G401.6 (cell line): ENCODE data around the gene OSBPL8.
"Not testable (repeated sequence)": the region's sequence is repeated elsewhere in the genome, so short reads cannot be mapped to it uniquely, and the experiment has no call there.

ENCODE experiments used
- FAIRE-seq: peaks from 2 replicates; lab custom pipeline; 2012; peaks lifted over from hg19 to GRCh38; lab: Jason Lieb, UNC

Gene OSBPL8

DNA sequence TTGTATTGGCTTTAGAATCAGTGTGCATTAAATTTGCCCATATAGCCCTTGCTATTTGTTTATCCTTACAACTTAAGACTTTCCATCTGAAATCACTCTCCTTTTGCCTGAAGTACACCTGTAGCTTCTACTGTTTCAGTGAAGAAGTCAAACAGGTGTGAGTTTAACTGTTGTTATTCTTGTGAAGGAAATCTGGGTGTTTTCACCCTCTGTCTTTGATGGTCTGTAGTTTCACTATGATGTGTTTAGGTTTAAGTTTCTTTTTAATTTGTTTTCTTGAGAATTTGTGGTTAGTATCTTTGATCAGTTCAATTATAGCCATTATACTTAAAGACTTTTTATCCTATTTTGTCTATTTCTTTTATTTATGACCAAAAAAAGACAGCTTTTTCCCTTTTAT, 142.5 kb downstream of the OSBPL8 start:
- FAIRE-seq: no peak

DNA sequence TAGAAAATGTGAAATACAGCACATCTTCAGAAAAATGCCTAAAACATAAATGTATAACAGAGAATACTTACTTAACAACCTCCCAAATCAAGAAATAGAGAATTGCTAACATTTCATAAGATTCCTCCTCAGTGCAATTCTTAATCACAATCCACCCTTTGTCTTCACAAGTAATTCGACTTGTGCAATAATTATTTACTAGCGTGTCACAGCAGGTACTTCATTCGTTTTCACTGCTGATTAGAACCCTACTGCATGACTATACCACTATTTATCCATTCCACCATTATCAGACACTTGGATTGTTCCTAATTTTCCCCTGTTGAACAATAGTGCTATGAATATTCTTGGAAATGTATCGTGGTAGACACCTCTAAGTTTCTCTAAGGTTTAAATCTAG, 146.4 kb downstream of the OSBPL8 start:
- no peak for FAIRE-seq

DNA sequence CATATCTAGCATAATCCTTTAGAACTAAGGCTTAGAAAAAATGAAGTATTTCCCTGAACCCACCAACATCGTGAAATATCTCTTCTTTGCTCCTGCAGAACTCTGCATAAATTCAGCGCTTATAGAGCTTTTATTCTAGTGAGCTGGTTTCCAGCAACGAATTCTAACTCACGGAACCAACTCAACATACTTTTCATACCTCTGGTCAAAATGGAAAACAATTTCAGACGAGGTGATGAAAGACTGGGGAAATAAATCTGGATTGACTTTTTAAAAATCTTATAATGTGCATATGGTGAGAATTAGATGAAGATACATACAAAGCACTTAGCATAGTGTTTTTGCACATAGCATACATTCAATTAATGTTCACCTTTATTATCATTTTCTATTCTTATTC, 148.8 kb downstream of the OSBPL8 start:
- no peak for FAIRE-seq

DNA sequence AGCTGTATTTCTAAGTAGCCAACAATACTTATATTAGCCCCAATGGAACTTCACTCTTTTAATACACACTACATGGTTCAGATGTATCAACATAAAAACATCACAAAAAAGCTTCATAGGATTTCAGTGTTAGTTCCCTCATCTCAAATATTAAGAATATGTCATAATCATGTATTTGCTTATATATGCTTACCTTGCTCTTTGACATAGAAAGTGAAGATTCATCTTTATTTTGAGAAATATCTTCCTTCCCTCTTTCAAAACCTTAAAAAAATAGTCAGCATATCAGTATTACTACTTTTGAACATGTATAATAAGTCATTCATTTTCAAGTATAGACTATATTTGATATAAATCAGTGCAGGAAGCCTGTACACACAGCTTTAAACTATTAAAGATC, 149.2 kb downstream of the OSBPL8 start:
- FAIRE-seq: no peak

DNA sequence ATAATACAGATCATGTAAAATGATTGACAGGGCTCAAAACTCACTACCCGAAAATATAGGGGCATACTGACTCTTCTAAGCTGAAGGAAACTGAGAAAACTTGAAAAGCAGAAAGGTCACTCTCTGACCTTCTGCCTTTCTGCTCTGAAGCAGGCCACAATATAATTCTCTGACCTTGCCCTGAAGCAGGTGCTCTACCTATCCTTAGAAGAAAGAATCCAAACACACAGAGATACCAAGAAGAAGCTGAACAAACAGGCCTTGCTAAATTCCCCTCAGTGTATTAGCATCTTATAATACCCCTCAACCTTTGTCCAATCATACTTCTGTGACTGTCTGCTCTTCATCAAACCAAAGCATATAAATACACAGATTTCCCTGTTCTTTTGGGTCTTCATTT, 150.5 kb downstream of the OSBPL8 start:
- FAIRE-seq: no peak

DNA sequence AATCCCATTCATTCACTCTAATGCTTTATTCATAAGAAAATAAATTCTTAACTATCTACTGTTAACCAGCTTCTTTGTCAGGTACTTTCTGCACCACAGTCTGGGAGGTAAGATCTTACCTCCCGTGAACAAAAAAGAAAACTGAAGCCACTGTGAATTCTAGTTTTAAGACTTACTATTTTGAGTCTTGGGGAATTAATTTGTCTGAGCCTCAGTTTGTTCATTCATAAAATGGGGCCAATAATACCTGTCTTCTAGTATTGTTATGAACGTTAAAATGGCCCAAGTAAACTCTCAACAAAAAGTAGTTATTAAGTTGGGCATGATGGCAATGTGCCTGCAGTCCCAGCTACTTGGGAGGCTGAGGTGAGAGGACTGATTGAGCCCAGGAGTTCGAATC, 151.9 kb downstream of the OSBPL8 start:
- no peak for FAIRE-seq

DNA sequence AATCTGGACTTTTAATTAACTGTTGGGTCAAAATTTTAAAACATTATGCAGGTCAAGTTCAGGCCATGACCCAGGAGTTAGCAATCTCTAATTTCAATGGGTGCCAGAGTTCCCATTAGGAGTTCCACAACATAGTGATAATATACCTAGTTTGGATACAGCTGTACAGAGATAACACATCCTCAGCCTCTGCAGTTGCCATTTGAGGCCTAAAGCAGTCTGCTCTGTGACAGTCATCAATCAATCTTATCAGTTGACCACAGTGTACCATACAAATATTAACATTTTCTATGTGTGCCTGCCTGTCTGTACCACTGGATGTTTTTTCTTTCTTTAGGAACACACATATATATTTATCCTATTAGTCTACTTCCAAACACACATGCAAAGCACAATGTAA, 157.3 kb downstream of the OSBPL8 start:
- no peak for FAIRE-seq

DNA sequence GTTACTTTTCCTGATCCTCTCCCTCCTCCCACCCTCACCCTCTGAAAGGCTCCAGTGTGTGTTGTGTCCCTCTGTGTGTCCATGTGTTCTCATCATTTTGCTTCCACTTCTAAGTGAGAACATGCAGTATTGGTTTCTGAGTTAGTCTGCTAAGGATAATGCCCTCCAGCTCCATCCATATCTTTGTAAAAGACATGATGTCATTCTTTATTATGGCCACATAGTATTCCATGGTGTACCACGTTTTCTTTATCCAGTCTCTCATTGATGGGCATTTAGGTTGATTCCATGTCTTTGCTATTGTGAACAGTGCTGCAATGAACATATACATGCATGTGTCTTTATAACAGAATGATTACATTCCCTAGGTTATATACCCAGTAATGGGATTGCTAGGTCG, 159.4 kb downstream of the OSBPL8 start:
- no peak for FAIRE-seq

DNA sequence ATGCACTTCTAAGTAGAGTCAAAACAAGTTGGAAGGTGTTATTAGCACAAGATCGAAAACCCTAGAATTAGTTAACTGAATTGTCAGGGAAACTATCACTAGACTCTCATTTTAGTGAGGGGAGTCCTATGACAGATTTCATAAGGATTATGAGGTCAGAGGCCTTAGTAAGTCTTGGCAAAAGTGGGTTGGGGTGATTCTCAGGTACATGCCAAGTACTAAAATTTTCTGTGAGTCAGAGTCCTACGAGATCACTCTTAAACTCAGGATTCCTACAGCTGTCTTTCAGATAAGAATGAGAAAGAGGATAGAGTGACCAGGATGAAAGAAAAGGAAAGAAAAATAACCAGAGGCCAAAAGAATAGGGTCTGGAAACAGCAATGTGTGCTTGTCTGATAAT, 160.5 kb downstream of the OSBPL8 start:
- no peak for FAIRE-seq

DNA sequence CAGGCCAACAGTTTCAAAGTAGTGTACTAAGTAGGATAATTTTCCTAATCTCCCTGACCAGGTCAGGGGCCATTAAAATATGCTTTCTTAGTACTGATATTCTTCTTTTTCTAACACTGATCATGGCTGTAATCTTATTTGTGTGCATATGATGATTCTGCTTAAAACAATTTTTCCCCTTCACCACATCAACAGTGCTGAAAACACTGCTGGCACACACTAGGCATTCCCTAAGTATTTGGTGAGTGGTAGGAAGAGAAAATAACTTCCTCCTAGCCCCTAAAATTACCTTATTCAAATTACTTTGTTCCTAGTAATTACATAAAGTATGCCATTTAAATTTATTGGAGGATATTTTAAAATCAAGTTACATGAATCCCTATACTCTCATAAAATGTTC, 161.5 kb downstream of the OSBPL8 start:
- no peak for FAIRE-seq

DNA sequence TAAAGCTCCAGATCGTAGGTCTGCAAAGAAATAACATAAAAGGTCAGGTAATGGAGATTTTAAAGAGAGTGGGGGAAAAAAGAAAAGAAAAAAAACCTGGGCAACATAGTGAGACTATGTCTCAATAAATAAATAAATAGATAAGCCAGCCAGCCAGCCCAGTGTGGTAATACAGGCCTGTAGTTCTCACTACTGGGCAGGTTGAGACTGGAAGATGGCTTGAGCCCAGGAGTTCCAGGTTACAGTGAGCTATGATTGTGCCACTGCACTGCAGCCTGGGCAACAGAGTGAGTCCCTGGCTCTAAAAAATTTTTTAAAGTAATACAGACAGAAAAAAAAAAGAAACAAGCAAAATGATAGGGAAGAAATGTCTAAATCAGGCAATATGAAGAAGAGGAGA, 168.1 kb downstream of the OSBPL8 start:
- FAIRE-seq: no peak

DNA sequence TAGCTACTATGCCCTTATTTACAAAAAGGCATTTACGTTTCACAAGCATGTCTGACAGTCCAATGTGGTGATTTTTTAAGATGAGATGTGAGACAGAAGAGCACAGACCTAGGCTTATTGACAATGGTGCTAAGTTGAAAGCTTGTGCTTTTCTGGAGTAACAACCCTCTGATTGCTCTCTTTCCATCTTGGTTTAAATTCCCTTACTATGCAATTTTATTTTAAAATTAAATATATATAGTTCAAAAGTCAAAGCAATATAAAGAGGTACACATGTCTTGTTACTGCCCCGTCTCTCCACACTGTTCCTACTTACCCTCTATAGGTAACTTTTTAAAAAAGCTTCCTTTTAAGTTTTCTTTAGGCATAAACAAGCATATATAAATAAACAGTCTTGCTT, 172.0 kb downstream of the OSBPL8 start:
- FAIRE-seq: no peak

DNA sequence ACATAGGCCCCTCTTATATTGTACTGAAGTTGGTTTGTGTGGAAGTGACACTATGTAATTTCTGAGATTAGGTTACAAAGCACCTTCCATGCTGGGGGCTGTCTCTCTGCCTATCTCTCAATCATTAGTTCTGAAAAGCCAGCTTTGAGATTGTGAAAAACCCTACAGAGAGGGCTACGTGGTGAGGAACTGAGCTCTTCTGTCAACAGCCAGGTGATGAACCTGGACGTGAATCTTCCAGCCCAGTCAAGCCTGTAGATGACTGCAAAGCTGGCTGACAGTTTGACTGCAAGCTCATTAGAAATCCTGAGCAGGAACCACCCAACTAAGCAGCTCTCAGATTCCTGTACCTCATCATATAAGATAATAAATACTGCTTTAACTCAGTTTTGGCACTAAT, 175.0 kb downstream of the OSBPL8 start:
- FAIRE-seq: no peak

DNA sequence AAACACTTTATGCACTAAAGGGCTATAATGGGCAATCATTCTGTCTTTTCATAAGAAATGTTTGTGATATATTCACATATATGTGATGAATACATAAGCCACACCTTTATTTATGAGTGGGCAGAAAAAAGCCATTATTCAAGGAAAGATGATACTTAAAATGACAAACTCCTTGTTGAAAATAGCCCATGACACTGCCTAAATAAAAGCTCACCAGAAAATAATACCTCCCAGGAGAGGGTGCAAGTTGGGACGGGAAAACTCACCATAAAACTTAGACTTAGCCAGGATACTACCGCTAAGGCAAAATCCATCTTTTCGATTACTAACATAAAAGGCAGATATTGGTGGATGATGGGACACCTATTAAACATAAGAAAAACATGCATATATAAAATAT, 175.6 kb downstream of the OSBPL8 start:
- no peak for FAIRE-seq

DNA sequence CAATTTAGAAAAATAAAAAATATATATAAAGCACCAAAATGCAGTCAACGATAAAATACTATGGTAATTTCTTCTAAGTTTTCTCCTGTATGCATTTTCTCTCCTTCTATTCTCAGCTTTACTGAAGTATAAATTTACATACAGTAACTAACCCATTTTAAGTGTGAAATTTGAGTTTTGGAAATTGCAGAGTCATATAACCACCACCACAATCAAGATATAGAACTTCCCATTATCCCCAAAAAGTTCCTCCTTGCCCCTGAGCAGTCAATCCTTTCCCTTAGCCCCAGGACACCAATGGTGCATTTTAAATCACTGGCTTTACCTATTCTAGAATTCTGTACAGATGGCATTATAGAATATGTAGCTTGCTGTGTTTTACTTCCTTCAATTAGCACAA, 180.3 kb downstream of the OSBPL8 start:
- FAIRE-seq: no peak

DNA sequence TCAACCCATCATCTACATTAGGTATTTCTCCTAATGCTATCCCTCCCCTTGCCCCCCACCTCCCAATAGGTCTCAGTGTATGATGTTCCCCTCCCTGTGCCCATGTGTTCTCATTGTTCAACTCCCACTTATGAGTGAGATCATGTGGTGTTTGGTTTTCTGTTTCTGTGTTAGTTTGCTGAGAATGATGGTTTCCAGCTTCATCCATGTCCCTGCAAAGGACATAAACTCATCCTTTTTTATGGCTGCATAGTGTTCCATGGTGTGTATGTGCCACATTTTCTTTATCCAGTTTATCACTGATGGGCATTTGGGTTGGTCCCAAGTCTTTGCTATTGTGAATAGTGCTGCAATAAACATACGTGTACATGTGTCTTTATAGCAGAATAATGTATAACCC, 182.7 kb downstream of the OSBPL8 start:
- FAIRE-seq: not testable (repeated sequence)

DNA sequence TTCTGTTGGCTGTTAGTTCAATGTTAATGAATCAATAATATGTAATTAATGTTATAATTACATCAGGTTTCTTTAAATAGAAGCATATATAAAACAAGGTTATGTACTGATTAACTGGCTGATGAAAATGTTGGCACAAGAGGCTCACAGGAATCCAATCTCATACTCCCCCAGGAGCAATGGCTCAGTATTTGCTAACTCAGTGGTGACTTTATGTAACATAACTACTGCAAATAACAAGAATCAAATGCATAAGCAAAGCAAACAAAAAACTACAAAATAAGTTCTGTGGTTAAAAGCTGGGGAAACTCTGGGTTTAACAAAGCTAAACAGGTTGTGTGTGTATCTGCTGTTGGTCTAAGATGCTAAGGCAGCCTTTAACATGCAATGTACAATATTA, 183.6 kb downstream of the OSBPL8 start:
- no peak for FAIRE-seq

DNA sequence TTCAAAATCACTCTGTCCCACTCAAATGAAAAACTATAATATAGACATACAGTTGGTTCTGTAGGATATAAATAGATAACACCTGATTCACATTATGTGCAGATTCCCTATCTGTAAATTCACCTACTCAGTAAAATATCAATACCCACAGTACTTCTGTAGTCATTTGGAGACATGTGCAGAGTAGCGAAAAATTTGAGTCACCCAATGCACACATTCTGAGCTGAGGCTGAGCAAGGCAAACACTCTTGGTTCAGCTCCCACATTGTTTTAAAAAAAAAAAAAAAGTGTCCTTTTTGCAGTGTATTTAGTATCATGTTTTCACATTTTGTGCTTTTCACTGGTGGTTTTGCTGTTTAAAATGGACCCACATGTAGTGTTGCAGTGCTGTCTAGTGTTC, 184.1 kb downstream of the OSBPL8 start:
- no peak for FAIRE-seq

DNA sequence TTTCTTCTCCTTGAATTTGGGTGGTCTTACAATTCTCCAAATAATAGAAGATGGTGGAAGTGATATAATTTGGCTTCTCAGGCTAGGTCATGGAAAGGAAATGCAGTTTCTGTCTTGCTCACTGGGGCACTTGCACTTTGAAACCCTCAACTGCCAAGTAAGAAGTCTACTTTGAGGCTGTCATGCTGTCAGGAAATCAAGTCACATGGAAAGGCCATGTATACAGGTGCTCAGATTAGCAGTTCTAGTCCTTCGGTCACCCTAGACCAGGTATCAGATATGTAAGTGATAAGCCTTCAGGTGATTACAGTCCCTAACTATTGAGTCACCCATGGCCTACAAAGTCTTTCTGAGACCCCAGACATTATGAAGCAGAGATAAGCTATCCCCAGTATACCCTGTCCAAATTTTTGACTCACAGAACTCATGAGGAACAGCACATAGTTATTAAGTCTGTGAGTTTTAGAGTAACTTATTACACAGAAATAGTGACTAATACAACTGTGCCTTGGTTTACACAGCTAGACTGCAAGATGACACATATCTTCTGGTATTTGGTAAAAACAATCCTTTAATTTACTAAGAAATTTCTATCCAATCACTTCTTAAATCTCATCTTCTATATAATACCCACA, 185.1 kb downstream of the OSBPL8 start:
- FAIRE-seq: no peak

DNA sequence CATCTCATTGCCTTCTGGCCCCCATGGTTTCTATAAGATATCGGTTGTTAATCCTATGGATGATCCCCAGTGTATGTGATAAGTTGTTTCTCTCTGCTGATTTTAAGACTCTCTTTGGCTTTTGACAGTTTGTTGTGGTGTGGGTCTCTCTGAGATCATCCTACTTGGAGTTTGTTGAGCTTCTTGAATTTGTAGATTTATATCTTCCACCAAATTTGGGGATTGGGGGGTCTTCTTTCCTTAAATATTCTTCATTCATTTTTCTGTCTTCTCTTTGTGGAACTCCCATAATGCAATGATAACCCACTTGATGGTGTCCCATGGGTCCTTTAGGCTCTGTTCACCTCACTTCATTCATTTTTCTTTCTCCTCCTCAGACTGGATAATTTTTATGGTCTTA, 191.3 kb downstream of the OSBPL8 start:
- FAIRE-seq: no peak

DNA sequence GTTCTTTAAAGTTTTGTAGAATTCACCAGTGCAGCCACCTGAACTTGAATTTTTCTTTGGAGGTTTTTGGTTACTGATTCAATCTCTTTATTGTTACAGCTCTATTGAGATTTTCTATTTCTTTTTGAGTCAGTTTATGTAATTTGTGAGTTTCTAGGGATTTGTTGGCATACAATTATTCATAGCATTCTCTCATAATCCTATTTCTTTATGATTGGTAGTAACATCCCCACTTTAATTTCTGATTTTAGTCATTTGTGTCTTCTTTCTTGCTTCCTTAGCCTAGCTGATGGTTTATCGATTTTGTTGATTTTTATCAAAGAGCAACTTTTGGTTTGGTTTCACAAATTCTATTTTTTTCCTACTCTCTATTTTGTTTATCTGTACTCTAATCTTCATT, 193.4 kb downstream of the OSBPL8 start:
- FAIRE-seq: no peak

DNA sequence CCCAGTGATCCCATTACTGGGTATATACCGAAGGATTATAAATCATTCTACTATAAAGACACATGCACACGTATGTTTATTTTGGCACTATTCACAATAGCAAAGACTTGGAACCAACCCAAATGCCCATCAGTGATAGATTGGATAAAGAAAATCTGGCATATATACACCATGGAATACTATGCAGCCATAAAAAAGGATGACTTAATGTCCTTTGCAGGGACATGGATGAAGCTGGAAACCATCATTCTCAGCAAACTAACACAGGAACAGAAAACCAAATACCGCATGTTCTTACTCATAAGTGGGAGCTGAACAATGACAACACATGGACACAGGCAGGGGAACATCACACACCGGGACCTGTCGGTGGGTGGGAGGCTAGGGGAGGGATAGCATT, 195.4 kb downstream of the OSBPL8 start:
- FAIRE-seq: not testable (repeated sequence)

DNA sequence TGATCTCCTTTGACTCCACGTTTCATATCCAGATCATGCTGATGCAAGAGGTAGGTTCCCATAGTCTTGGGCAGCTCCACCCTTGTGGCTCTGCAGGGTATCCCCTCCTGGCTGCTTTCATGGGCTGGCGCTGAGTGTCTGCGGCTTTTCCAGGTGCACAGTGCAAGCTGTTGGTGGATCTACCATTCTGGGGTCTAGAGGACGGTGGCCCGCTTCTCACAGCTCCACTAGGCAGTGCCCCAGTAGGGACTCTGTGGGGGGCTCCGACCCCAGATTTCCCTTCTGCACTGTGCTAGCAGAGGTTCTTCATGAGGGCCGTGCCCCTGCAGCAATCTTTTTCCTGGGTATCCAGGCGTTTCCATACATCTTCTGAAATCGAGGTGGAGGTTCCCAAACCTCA, 199.3 kb downstream of the OSBPL8 start:
- no peak for FAIRE-seq

DNA sequence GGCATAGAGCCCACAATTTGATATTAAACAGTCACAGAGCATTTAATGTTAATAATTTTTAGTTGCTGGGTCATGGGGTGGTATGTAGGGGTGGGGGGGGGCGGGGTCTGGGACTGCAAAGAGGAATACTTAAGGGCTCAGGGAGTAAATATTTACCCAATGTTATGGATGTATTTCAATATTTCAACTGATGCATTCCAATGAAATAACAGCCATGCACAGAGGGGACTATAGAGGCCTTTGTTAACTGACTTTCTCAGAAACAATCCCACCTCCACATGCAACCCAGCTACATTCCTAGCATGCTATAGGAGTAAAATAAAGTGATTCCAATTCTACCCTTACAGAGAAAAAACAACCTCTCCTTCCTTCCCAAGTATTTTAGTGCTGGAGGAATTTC, 203.5 kb downstream of the OSBPL8 start:
- no peak for FAIRE-seq
